NCI-H187 (cell line): ENCODE measurements around the gene TRABD.

Experiments used
- DNase-seq, 2 experiments: peaks; one replicate each; lab custom pipeline; 2025; lab: John Stamatoyannopoulos, UW

Gene TRABD

DNA sequence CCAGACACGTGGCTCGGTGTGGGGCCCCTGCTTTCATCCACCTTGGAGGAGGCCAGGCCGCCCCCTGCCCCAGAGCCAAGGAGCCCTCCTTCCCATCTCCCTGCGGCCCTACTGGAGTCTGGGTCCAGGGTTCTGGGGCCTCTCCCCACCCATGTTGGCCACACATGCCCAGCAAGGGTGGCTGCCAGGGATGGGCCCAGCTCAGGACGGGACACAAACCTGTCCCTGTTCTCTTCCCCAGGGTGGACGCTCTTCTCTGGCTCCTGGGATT, 10.6 kb upstream of the TRABD start:
- DNase-seq, result no peak

DNA sequence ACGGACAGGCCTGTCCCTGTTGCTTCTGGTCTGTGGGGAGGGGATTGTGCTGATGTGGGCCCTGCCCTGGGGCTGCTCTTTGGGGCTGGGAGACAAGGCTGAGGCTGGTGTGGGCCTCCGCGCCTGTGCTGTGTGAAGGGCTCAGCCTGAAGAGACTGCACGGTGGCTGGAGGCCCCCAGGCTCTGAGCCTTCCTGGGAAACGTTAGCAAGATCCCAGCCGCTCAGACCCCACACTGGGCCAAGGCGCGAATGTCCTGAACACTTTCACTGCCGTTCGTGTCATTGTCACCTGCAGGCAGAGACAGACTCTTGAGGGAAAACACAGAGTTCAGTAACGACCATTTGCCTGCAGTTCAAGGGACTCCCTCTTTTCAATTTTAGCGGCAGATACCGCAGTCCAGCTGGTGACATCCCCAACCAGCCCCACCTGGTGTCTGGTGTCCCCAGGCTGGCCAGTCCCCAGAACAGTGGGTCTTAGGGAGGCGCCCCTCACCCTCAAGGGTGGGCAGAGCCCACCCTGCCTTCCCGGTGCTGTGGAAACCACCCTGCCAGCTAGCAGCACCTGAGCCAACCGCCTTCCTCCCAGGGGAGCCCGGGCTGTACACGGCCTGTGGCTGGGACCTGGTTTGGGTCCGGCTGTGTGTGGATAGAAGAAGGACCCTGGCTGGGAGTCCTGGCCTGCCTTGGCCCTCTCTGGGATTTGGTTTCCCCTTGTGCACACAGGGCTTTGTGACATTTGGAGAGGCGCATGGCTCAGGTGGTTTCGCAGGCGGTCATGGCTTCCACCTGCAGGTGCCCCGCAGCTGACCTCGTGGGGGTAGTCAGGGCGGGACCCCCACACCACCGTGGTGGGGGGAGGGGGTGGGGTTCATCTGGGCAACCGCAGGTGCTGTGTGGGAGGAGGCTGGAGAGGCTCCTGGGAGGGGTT, 9.5 kb upstream of the TRABD start:
- DNase-seq, result no peak

- DNase-seq, result no peak
Measured at GRCh38 chr22:50176850-50177536, 8.7 kb upstream of the TRABD start.

GRCh38 chr22:50177537-50178470, 7.9 kb upstream of the TRABD start:
- DNase-seq, result no peak

DNA sequence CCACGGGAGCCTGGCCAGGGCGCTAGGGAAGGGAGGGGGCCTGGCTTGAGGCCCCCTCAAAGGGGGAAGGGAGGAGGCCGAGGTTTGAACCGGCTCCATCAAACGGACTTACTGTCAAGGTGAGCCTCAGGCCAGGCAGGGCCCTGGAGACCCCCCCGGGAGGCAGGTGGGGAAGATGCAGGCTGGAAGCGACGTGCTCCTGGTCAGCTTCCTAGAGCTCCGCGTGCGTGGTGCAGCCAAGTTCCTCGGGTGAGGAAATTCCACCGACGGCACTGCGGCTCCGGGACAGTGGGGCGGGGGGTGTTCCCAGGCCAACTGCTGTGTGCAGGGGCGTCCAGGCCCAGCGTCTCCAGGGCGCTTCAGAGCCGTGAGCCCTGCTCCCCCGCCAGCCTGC, 7.2 kb upstream of the TRABD start:
- no peak for DNase-seq

DNA sequence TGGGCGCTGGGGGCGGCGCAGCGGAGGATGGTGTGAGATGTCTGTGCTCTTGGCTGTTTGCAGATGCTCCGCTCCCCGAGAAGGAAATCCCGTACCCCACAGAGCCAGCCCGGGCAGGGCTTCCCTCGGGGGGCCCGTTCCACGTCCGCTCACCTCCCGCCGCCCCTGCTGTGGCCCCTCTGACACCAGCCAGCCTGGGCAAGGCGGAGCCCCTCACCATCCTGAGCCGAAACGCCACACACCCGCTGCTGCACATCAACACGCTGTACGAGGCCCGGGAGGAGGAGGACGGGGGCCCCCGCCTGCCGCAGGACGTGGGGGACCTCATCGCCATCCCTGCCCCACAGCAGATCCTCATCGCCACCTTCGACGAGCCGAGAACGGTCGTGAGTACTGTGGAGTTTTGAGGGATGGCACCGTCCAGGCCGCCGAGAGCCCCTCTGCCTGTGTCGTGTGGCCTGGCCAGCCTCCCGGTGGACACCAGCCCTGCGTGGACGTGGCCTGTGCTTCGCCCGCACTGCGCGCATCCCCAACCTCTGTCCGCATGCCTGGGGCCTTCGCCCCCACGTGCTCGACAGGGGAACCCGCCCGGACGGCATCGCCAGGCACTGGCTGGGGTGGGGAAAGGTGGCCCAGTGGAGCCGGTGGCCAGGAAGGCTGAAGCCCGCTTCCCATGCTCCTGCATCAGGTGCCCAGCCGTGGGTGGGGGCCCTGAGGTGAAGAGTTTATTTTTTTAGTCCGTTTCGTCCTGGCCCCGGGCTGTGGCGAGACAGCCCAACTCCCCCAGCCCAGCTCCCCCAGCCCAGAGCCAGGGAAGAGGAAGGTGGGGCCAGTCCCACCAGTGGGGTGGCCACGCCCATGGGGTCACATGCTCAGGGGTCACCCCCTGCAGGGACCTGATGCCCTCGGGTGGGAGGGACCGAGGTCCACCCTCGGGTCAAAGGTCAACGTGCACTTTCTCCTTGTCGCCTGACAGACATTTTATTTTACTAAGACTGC, 6.5 kb upstream of the TRABD start:
- no peak for DNase-seq

GRCh38 chr22:50179937-50180726, 5.6 kb upstream of the TRABD start:
- no peak for DNase-seq

- DNase-seq, result no peak
Measured at GRCh38 chr22:50180727-50181521, 4.8 kb upstream of the TRABD start.

DNA sequence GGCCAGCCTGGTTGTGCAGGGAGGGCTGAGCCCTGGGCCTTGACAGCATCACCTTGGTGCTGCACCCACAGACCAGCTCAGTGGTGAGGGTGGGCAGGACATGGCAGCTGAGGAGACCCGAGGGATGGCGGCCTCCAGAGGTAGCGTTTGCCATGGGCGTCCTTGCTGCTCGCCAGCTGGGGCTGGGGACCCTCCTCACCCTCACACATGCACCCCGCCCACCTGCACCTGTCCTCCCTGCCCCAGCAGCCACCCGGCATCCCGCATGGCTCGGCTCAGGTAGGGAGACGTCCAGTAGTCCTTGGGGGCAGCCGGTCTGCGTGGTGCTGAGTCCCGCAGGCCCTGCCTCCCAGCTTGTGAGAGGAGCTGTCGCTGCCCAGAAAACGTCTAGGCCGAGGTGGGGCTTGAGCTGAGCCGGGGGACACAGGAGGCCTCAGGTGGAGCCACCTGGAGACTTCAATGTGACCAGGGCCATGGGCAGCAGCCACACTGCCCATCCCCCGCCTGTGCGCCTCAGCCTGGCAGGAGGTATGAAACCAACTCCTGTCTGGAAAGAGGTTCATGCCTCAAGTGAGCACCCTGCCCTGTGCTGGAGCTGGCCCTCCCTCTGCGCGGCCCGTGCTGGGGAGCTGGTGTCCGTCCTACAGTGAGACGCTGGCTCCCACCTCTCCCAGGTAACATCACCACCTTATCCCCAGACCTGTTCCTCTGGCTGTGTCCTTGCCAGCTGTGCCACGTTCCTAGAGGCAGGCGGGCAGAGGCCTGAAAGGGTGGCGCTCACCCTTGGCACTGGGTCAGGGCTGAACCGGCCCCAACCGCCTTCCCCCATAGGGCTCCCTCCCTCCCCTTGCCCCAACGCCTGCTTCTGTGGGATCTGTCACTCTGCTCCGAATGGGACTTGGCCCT, 3.3 kb upstream of the TRABD start:
- DNase-seq, result no peak

- no peak for DNase-seq
Measured at GRCh38 chr22:50183141-50183971, 2.4 kb upstream of the TRABD start.

DNA sequence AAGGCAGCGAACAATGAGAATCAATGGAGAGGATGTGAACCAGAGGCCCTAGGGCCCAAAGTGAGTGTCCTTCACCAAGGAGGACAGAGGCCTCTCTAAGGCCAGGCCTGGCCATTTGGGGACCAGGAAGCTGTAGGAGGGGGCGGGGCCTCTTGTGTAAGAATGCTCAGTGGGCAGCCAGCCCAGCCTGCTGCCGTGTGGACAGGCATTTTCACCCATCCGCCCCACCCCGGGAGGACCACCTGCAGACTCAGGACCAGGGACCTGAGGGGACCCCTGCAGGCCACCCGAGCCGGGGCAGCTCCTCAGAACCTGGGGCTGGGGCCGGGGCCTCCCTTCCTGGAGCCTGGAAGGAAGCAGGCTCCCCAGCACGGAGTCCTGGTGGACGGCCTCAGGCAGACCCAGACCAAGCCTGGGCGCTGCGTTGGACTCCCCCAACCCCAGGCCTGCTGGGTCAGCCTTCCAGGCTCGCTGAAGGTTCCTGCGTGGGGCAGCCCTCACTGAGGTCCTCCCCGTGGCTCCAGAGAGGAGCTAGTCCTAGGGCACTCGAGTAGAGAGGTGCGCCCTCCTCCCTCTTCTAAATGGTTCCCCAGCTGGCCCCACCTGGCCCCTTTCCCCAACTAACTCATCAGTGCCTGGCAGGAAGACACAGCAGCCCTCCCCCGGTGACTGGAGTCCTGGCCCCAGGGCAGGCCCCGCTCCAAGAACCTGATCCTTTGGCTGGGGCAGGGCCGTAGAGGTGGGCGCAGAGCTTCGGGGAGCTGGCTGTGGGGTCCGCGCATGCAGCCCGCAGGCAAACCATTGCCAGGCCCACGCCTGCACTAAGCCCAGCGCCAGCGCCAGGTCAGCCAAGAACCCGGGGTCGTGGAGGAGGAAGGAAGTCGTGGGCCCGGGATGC, 1.5 kb upstream of the TRABD start:
- DNase-seq, result no peak

GRCh38 chr22:50184902-50185374, 775 bp upstream of the TRABD start:
- DNase-seq, result no peak

GRCh38 chr22:50186181-50186714, 535 bp downstream of the TRABD start:
- no peak for DNase-seq

- DNase-seq, result no peak
Measured at GRCh38 chr22:50186761-50187523, 1.2 kb downstream of the TRABD start.

DNA sequence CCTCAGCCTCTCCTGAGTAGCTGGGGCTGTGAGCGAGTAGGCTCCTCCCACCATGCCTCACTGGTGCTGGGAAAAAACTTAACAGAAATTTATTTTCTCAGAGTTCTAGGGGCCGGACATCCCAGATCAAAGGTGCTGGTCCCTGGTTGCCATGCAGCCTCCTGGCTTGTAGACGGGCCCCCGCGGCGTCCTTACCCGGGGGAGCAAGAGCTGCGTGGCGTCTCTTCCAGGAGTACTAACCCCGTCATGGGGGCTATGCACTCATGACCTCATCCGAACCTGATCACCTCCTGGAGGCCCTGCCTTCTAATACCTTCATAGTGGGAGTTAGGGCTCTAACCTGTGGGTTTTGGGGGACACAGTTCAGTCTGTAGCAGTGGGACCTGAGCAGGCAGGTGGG, 2.6 kb downstream of the TRABD start:
- no peak for DNase-seq
